ENCODE results near the gene GABRP. TPM values are rescaled to one million over a fixed set of nuclear protein-coding genes. Genes with fewer than 3 reads are reported as not detected.
"Not testable (repeated sequence)": the region's sequence is repeated elsewhere in the genome, so short reads cannot be mapped to it uniquely, and the experiment has no call there.

GABRP gene
- polyA plus RNA-seq, 1 donor (not counting 4 experiments of a cell fraction or from before 2014, with no cell fraction given) = 0.18 TPM

- Histone ChIP-seq H3K9me3 (ENCODE audit: control insufficient read depth, low read depth, low read length) (no peaks in the 10 kb centered on the region), H3K36me3 (ENCODE audit: control insufficient read depth in 2 of 2, extremely low read depth in 1 of 2, insufficient read depth in 2 of 2, low read length in 2 of 2) (no peaks in the 10 kb centered on the region), H3K4me3 (ENCODE audit: control insufficient read depth in 2 of 3, extremely low read depth in 1 of 3, insufficient read depth in 2 of 3, low read depth in 1 of 3, low read length in 3 of 3) (no peak overlapping the region), H3K4me2 (ENCODE audit: control insufficient read depth, extremely low read depth, insufficient read depth, low read depth, low read length) (no peak overlapping the region), H3K9ac (ENCODE audit: control insufficient read depth, extremely low read depth, insufficient read depth, low read length) (no peak overlapping the region), H3K27me3 (ENCODE audit: control insufficient read depth, extremely low read depth, insufficient read depth, low read length) (no peaks in the 10 kb centered on the region), H4K20me1 (ENCODE audit: control insufficient read depth, extremely low read depth, insufficient read depth, low read length) (no peaks in the 10 kb centered on the region), H3K4me1 (ENCODE audit: control insufficient read depth, extremely low read depth, insufficient read depth, low read length) (no peaks in the 10 kb centered on the region), H3K27ac (ENCODE audit: control insufficient read depth, insufficient read depth, low read length) (no peak overlapping the region), H3K79me2 (ENCODE audit: control insufficient read depth, insufficient read depth, low read length) (no peaks in the 10 kb centered on the region), H3K9me1 (ENCODE audit: control insufficient read depth, extremely low read depth, insufficient read depth, low read length) (no peaks in the 10 kb centered on the region), H2AFZ (ENCODE audit: control insufficient read depth, low read length) (no peak overlapping the region)
- DNase-seq (ENCODE audit: low read depth, low spot score) (no peak), FAIRE-seq (no peak)
- dilution Hi-C loops (cut with MboI; ENCODE audit: extremely low pct_ligation_motif_present, low sequenced_read_pairs) = no loop called here
- no peak for TF ChIP-seq EZH2 (IDR thresholded peaks at IDR 0.05; ENCODE audit: low read length)
- no peak for TF ChIP-seq CTCF (optimal IDR thresholded peaks at IDR 0.05 in 1 of 3, IDR thresholded peaks at IDR 0.05 in 1 of 3, conservative IDR thresholded peaks at IDR 0.05 in 1 of 3; ENCODE audit: extremely low read depth in 1 of 3, insufficient read depth in 2 of 3, low read length in 3 of 3)
Measured at GRCh38 chr5:170832241-170832640, 48.7 kb downstream of the GABRP start.

- dilution Hi-C loops (cut with MboI; ENCODE audit: extremely low pct_ligation_motif_present, low sequenced_read_pairs); H3K4me1 ChIP-seq (ENCODE audit: control insufficient read depth, extremely low read depth, insufficient read depth, low read length): not testable (repeated sequence)
Measured at GRCh38 chr5:170833981-170834380, 50.5 kb downstream of the GABRP start.

GRCh38 chr5:170836226-170836625 lies 52.7 kb downstream of the GABRP start:
- Histone ChIP-seq H3K4me2 (ENCODE audit: control insufficient read depth, extremely low read depth, insufficient read depth, low read depth, low read length) (no peak overlapping the region), H3K4me3 (ENCODE audit: control insufficient read depth in 2 of 3, extremely low read depth in 1 of 3, insufficient read depth in 2 of 3, low read depth in 1 of 3, low read length in 3 of 3) (no peak overlapping the region), H3K4me1 (ENCODE audit: control insufficient read depth, extremely low read depth, insufficient read depth, low read length) (no peaks in the 10 kb centered on the region), H3K27me3 (ENCODE audit: control insufficient read depth, extremely low read depth, insufficient read depth, low read length) (no peaks in the 10 kb centered on the region), H3K9me3 (ENCODE audit: control insufficient read depth, low read depth, low read length) (no peaks in the 10 kb centered on the region), H3K27ac (ENCODE audit: control insufficient read depth, insufficient read depth, low read length) (no peak overlapping the region), H4K20me1 (ENCODE audit: control insufficient read depth, extremely low read depth, insufficient read depth, low read length) (no peaks in the 10 kb centered on the region), H2AFZ (ENCODE audit: control insufficient read depth, low read length) (no peak overlapping the region), H3K36me3 (ENCODE audit: control insufficient read depth in 2 of 2, extremely low read depth in 1 of 2, insufficient read depth in 2 of 2, low read length in 2 of 2) (no peaks in the 10 kb centered on the region), H3K79me2 (ENCODE audit: control insufficient read depth, insufficient read depth, low read length) (no peaks in the 10 kb centered on the region), H3K9me1 (ENCODE audit: control insufficient read depth, extremely low read depth, insufficient read depth, low read length) (no peaks in the 10 kb centered on the region), H3K9ac (ENCODE audit: control insufficient read depth, extremely low read depth, insufficient read depth, low read length) (no peak overlapping the region)
- TF ChIP-seq CTCF (optimal IDR thresholded peaks at IDR 0.05 in 1 of 3, IDR thresholded peaks at IDR 0.05 in 1 of 3, conservative IDR thresholded peaks at IDR 0.05 in 1 of 3; ENCODE audit: extremely low read depth in 1 of 3, insufficient read depth in 2 of 3, low read length in 3 of 3) = no peak
- TF ChIP-seq EZH2 (IDR thresholded peaks at IDR 0.05; ENCODE audit: low read length) = no peak
- FAIRE-seq = no peak
- dilution Hi-C loops (cut with MboI; ENCODE audit: extremely low pct_ligation_motif_present, low sequenced_read_pairs) = no loop called here
- DNase-seq (ENCODE audit: low read depth, low spot score) = no peak

More at GRCh38 chr5:170833981-170834380, 50.5 kb downstream of the GABRP start:
- not testable (repeated sequence) for H3K9me3 ChIP-seq (ENCODE audit: control insufficient read depth, low read depth, low read length); H3K4me3 ChIP-seq (ENCODE audit: control insufficient read depth in 2 of 3, extremely low read depth in 1 of 3, insufficient read depth in 2 of 3, low read depth in 1 of 3, low read length in 3 of 3); H3K9me1 ChIP-seq (ENCODE audit: control insufficient read depth, extremely low read depth, insufficient read depth, low read length); FAIRE-seq; H2AFZ ChIP-seq (ENCODE audit: control insufficient read depth, low read length); H3K27ac ChIP-seq (ENCODE audit: control insufficient read depth, insufficient read depth, low read length); H3K4me2 ChIP-seq (ENCODE audit: control insufficient read depth, extremely low read depth, insufficient read depth, low read depth, low read length); DNase-seq (ENCODE audit: low read depth, low spot score); H4K20me1 ChIP-seq (ENCODE audit: control insufficient read depth, extremely low read depth, insufficient read depth, low read length); H3K27me3 ChIP-seq (ENCODE audit: control insufficient read depth, extremely low read depth, insufficient read depth, low read length); H3K9ac ChIP-seq (ENCODE audit: control insufficient read depth, extremely low read depth, insufficient read depth, low read length); H3K36me3 ChIP-seq (ENCODE audit: control insufficient read depth in 2 of 2, extremely low read depth in 1 of 2, insufficient read depth in 2 of 2, low read length in 2 of 2); H3K79me2 ChIP-seq (ENCODE audit: control insufficient read depth, insufficient read depth, low read length)
